ENCODE data around the gene GJC1. TPM values are rescaled to one million over a fixed set of nuclear protein-coding genes. Genes with fewer than 3 reads are reported as not detected.

Gene GJC1
- total and polyA plus RNA-seq, 2 experiments from 2014 or later = 13.6 to 18.4 TPM

DNA sequence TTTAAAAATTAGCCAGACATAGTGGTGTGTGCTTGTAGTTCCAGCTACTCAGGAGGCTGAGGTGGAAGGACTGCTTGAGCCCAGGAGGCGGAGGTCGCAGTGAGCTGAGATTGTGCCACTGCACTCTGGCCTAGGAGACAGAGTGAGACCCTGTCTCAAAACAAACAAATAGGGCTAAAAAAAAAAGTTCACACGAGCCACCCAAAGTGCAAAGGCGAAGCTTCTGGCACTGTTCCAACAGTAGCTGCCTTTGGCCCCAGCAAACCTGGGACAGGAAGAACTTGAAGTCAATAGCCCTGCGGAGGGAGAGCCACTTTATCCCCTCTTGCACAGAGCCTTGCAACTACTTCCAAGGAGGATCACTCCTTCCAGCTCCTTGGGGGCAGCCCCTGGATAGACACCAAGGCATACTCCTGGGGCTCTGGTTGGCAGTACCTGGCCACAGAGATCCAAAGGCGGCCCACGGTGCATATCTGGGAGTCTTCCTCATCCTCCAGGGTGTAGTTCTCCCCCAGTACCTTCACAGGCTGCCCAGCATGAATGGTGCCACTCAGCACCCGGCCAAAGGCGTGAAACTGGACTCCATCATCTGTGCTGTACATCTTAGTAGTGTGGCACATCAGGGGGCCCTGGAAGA is 32.3 kb upstream of the GJC1 start:
- H3K4me3 ChIP-seq = no peak overlapping the region
- H3K27me3 ChIP-seq (replicated peaks; ENCODE audit: insufficient read depth) = no peaks in the 10 kb centered on the region
- H4K20me1 ChIP-seq (ENCODE audit: insufficient read depth) = no peaks in the 10 kb centered on the region
- H3K79me2 ChIP-seq (ENCODE audit: insufficient read depth) = no peaks in the 10 kb centered on the region
- no peak overlapping the region for H3K27ac ChIP-seq
- H3K4me2 ChIP-seq (ENCODE audit: unreplicated experiment) = no peak overlapping the region
- peaks cover 19% of the 10 kb centered on the region; the same call in 1 of the 2 replicates for H3F3A ChIP-seq (ENCODE audit: insufficient read depth)
- H3K9ac ChIP-seq = no peak overlapping the region
- H3K36me3 ChIP-seq (ENCODE audit: low read depth) = peaks cover 30% of the 10 kb centered on the region; the same call in 1 of the 2 replicates
- no peak overlapping the region for H2AFZ ChIP-seq
- in situ Hi-C loops (cut with MboI) = loop anchor here (5.0 kb wide), 1 partner anchor 90 kb away; no protein-coding TSS in a partner anchor
- TF ChIP-seq EZH2phosphoT487 (IDR thresholded peaks at IDR 0.05; ENCODE audit: insufficient read depth, low read depth) = no peak
- no peak for TF ChIP-seq EZH2 (IDR thresholded peaks at IDR 0.05; ENCODE audit: insufficient read depth, poor library complexity, severe bottlenecking)
- no peak for DNase-seq
- 86 to 90% methylated on average over 9 of the region's 9 CpGs for WGBS, 2 experiments (ENCODE audit: low coverage in 1 of 2, low lambda C conversion rate in 2 of 2, missing lambda C conversion rate in 2 of 2)
- H3K9me3 ChIP-seq (ENCODE audit: low read depth) = no peaks in the 10 kb centered on the region
- no peaks in the 10 kb centered on the region for H3K9me2 ChIP-seq (ENCODE audit: insufficient read depth)
- peaks cover 14% of the 10 kb centered on the region for H3K4me1 ChIP-seq (ENCODE audit: insufficient read depth)

DNA sequence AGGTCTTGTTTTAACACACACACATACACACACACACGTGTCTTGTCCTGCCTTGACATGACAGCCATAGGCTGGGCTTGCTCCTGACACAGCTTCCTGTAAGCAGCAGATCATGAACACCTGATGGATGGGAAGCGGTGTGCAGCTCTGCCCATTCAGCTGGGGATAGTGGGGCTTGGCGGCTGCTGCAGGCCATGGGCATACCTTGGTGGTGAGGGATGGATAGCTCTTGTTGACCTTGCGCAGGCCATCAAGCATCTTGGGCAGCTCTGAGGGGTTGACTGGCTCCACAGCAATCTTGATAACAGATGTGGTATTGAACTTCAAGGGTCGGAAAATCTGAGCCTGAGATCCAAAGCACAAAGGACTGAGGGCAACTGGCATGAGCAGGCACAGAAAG is 29.6 kb upstream of the GJC1 start:
- Histone ChIP-seq H3K9me3 (ENCODE audit: low read depth) (no peaks in the 10 kb centered on the region), H3K27ac (no peak overlapping the region), H3K9ac (no peak overlapping the region), H3K27me3 (replicated peaks; ENCODE audit: insufficient read depth) (no peaks in the 10 kb centered on the region), H3K4me1 (ENCODE audit: insufficient read depth) (no peaks in the 10 kb centered on the region), H3K4me2 (ENCODE audit: unreplicated experiment) (no peak overlapping the region), H4K20me1 (ENCODE audit: insufficient read depth) (no peaks in the 10 kb centered on the region), H3K4me3 (no peak overlapping the region), H3K9me2 (ENCODE audit: insufficient read depth) (no peaks in the 10 kb centered on the region), H2AFZ (no peak overlapping the region), H3K36me3 (ENCODE audit: low read depth) (peaks cover 28% of the 10 kb centered on the region; the same call in 1 of the 2 replicates), H3F3A (ENCODE audit: insufficient read depth) (no peaks in the 10 kb centered on the region), H3K79me2 (ENCODE audit: insufficient read depth) (no peaks in the 10 kb centered on the region)
- no peak for DNase-seq
- 98 to 100% methylated on average over 5 of the region's 5 CpGs for whole genome bisulfite sequencing, 2 experiments (ENCODE audit: low coverage in 1 of 2, low lambda C conversion rate in 2 of 2, missing lambda C conversion rate in 2 of 2)
- in situ Hi-C loops (cut with MboI) = loop anchor here (5.0 kb wide), 1 partner anchor 87 kb away; no protein-coding TSS in a partner anchor
- TF ChIP-seq EZH2 (IDR thresholded peaks at IDR 0.05; ENCODE audit: insufficient read depth, poor library complexity, severe bottlenecking) (no peak), EZH2phosphoT487 (IDR thresholded peaks at IDR 0.05; ENCODE audit: insufficient read depth, low read depth) (no peak)

DNA sequence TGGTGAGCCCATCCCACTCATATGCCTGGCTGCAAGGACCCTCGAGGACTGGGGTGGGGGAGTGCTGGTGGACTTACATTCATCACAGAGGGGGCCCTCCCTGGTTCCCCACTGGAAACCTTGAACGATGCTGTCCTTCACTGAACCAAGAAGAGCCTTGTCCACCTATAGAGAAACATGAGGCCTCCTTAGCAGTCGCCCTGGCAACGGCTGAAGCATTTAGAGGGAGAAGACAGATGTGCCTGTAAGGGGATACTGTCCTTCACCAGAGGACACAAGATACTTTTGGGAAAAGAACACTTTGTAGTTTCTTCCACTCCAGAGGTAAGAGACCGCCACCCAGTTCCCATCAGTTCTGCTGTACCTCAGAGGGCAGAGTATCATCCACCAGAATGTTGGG is 24.1 kb upstream of the GJC1 start:
- TF ChIP-seq EZH2phosphoT487 (IDR thresholded peaks at IDR 0.05; ENCODE audit: insufficient read depth, low read depth) (no peak), EZH2 (IDR thresholded peaks at IDR 0.05; ENCODE audit: insufficient read depth, poor library complexity, severe bottlenecking) (no peak)
- Histone ChIP-seq H3K4me2 (ENCODE audit: unreplicated experiment) (no peak overlapping the region), H3K9me2 (ENCODE audit: insufficient read depth) (no peaks in the 10 kb centered on the region), H3F3A (ENCODE audit: insufficient read depth) (no peaks in the 10 kb centered on the region), H3K9ac (no peak overlapping the region), H3K4me1 (ENCODE audit: insufficient read depth) (no peaks in the 10 kb centered on the region), H3K36me3 (ENCODE audit: low read depth) (peaks cover 28% of the 10 kb centered on the region; the same call in 1 of the 2 replicates), H3K27ac (no peak overlapping the region), H4K20me1 (ENCODE audit: insufficient read depth) (no peaks in the 10 kb centered on the region), H3K4me3 (no peak overlapping the region), H3K79me2 (ENCODE audit: insufficient read depth) (no peaks in the 10 kb centered on the region), H3K27me3 (replicated peaks; ENCODE audit: insufficient read depth) (no peaks in the 10 kb centered on the region), H3K9me3 (ENCODE audit: low read depth) (no peaks in the 10 kb centered on the region), H2AFZ (no peak overlapping the region)
- 89 to 90% methylated on average over 5 of the region's 5 CpGs for WGBS, 2 experiments (ENCODE audit: low coverage in 1 of 2, low lambda C conversion rate in 2 of 2, missing lambda C conversion rate in 2 of 2)
- in situ Hi-C loops (cut with MboI) = no loop called here
- DNase-seq = no peak

DNA sequence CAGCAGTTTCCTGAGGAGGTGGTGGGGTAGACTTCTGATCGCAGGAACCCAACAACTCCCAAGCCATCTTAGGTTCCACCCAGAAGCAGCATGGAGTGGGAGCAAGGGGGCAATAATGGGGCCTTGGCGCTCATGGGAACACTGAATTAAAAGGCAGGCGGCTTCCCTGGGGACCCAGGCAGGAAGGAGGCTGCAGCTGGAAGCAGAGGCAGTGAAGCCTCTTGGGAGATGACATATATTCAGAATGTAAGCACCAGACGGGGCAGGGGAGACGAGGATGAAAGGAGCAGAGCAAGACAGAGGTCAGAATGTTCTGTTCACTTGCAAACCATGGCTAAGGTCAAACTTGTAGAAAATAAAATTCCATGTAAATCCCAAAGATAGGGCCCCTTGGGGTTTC is 20.5 kb upstream of the GJC1 start:
- Histone ChIP-seq H3F3A (ENCODE audit: insufficient read depth) (no peaks in the 10 kb centered on the region), H3K36me3 (ENCODE audit: low read depth) (peaks cover 22% of the 10 kb centered on the region; the same call in 1 of the 2 replicates)
- in situ Hi-C loops (cut with MboI) = no loop called here

More for the DNA sequence above, 20.5 kb upstream of the GJC1 start:
- H3K27me3 ChIP-seq (replicated peaks; ENCODE audit: insufficient read depth) = no peaks in the 10 kb centered on the region
- no peak for DNase-seq
- H4K20me1 ChIP-seq (ENCODE audit: insufficient read depth) = no peaks in the 10 kb centered on the region
- no peaks in the 10 kb centered on the region for H3K79me2 ChIP-seq (ENCODE audit: insufficient read depth)
- H3K4me1 ChIP-seq (ENCODE audit: insufficient read depth) = no peaks in the 10 kb centered on the region
- H3K4me3 ChIP-seq = no peak overlapping the region
- H3K4me2 ChIP-seq (ENCODE audit: unreplicated experiment) = no peak overlapping the region
- no peak overlapping the region for H2AFZ ChIP-seq
- H3K9ac ChIP-seq = no peak overlapping the region
- H3K27ac ChIP-seq = no peak overlapping the region
- no peaks in the 10 kb centered on the region for H3K9me2 ChIP-seq (ENCODE audit: insufficient read depth)
- H3K9me3 ChIP-seq (ENCODE audit: low read depth) = no peaks in the 10 kb centered on the region
- WGBS, 2 experiments (ENCODE audit: low coverage in 1 of 2, low lambda C conversion rate in 2 of 2, missing lambda C conversion rate in 2 of 2) = 93 to 94% methylated on average over 5 of the region's 5 CpGs
- TF ChIP-seq EZH2phosphoT487 (IDR thresholded peaks at IDR 0.05; ENCODE audit: insufficient read depth, low read depth) = no peak
- TF ChIP-seq EZH2 (IDR thresholded peaks at IDR 0.05; ENCODE audit: insufficient read depth, poor library complexity, severe bottlenecking) = no peak

Data from GM23248 (cell line).